AG09319 (cell line): ENCODE measurements around the gene PARD3.

ENCODE experiments used
- DNase-seq: peaks from one replicate; pipeline ENCODE4 v3.0.0-alpha.2; 2010; ENCODE audit warnings: low read depth; ENCODE audit errors: extremely low read depth
- CTCF ChIP-seq: IDR thresholded peaks from 2 replicates; pipeline ENCODE4 v1.5.1; 2011; ENCODE audit warnings: low read depth, mild to moderate bottlenecking, inconsistent platforms, low read length, moderate library complexity

PARD3 gene

DNA sequence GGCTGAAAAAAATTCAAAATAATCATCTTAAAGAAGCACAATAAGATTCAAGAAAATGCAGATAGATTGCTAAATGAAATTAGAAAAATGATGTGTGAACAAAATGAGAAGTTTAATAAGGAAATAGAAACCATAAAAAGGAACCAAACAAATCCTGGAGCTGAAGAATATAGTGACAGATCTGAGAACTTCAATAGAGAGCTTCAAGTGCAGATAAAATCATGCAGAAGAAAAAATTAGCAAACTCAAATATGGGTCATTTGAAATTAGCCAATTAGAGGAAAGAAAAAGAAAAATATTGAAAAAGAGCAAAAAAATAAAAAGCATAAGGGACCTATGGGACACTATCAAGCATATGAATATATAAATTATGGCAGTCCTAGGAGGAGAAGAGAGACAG, 720.1 kb downstream of the PARD3 start:
- DNase-seq: no peak

DNA sequence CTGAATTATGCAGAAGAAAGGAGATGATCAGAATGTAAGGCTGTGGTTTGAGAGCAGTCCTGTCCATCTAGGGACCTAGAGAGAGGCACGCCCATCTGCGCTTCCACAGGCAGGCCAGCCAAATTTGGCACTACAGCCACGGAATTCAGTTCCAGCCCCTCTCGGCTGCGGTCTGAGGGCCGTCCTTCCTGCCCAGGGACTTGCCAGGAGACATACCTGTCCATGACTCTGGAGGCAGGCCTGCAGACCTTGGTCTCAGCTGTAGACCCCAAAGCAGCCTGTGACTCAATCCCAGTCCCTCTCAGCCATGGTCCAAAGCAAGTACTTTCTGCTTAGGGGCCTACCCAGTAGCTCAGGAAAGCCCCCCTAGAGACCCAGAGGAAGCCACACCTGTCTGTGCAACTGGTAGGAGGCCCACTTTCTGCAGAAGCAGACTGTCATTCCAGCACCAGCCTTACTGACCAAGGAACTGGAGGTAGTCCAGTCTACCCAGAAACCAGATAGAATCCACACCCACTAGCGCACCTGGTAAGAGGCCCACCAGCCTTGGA, 720.9 kb downstream of the PARD3 start:
- TF ChIP-seq CTCF: no peak

More for the DNA sequence above, 720.1 kb downstream of the PARD3 start:
- TF ChIP-seq CTCF: no peak

GRCh38 chr10:34092891-34093290, 722.2 kb downstream of the PARD3 start:
- TF ChIP-seq CTCF: no peak
- no peak for DNase-seq

More for the DNA sequence above, 720.9 kb downstream of the PARD3 start:
- no peak for DNase-seq

- DNase-seq: no peak
- TF ChIP-seq CTCF: no peak
Measured at GRCh38 chr10:34091635-34092195, 723.4 kb downstream of the PARD3 start.

DNA sequence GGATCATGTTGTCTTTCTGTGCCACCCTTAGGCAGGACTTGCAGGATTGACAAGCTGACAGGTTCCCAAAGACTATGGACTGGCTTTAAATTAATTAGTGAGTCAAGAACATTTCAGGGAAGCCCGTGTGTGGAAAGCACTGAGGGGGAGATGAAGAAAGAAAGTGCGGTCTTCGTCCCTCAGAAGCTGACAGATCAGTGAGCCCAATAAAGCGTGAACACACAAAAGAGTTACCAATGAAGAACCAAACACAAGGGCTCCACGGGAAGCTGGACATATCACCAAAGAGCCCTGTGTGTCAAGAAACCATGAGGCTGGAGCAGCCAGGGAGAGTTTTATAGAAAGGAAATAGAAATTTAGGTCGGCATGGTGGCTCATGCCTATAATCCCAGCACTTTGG, 725.8 kb downstream of the PARD3 start:
- no peak for TF ChIP-seq CTCF
- DNase-seq: no peak

GRCh38 chr10:34088208-34088794, 726.8 kb downstream of the PARD3 start:
- DNase-seq: no peak
- no peak for TF ChIP-seq CTCF

GRCh38 chr10:34087095-34087418, 728.0 kb downstream of the PARD3 start:
- no peak for TF ChIP-seq CTCF
- DNase-seq: no peak
